Measurements from ENCODE around the gene ZNF497. TPM values are rescaled to one million over a fixed set of nuclear protein-coding genes. Genes with fewer than 3 reads are reported as not detected.

Gene ZNF497
- total RNA-seq, 6 experiments from 2014 or later = 0.73 to 3.1 (median 1.7) TPM

GRCh38 chr19:58334691-58335249 lies 27.8 kb downstream of the ZNF497 start:
- Histone ChIP-seq H3K27ac (no peak overlapping the region), H3K36me3 (peaks cover 0 to 7% (median 0%) of the 10 kb centered on the region in 4 donors), H3K9me3 (no peaks in the 10 kb centered on the region), H3K27me3 (no peaks in the 10 kb centered on the region), H3K4me3 (no peak overlapping the region), H3K4me1 (peaks cover 0 to 32% (median 9%) of the 10 kb centered on the region in 4 donors)
- DNase-seq (no peak), ATAC-seq (no peak)
- TF ChIP-seq CTCF (IDR thresholded peaks at IDR 0.05) (no peak), POLR2A (IDR thresholded peaks at IDR 0.05) (no peak)
- no CpG with 5 or more reads among the region's 19 CpGs for WGBS (ENCODE audit: insufficient coverage, low coverage, low lambda C conversion rate, missing lambda C conversion rate)
- intact Hi-C loops (cut with DNase I) = no loop called here

- no peak for ATAC-seq
- WGBS (ENCODE audit: insufficient coverage, low coverage, low lambda C conversion rate, missing lambda C conversion rate) = 67% methylated on average over 1 of the region's 1 CpG
Observed at GRCh38 chr19:58332697-58333096, 29.9 kb downstream of the ZNF497 start.

GRCh38 chr19:58330458-58330857 lies 32.1 kb downstream of the ZNF497 start:
- peak; percentile 33 for TF ChIP-seq POLR2A (IDR thresholded peaks at IDR 0.05)
- TF ChIP-seq CTCF (IDR thresholded peaks at IDR 0.05) = no peak
- ATAC-seq (peak; percentile 10 to 44 (median 12)), DNase-seq (no peak)
- Histone ChIP-seq H3K4me3 (no peak overlapping the region), H3K9me3 (no peaks in the 10 kb centered on the region), H3K4me1 (peaks cover 0 to 32% (median 6%) of the 10 kb centered on the region in 4 donors), H3K27me3 (no peaks in the 10 kb centered on the region), H3K27ac (peak overlapping the region in 2 of 3 donors; percentile 9 to 20), H3K36me3 (no peaks in the 10 kb centered on the region)
- 42% methylated on average over 4 of the region's 4 CpGs for WGBS (ENCODE audit: insufficient coverage, low coverage, low lambda C conversion rate, missing lambda C conversion rate)
- intact Hi-C loops (cut with DNase I) = no loop called here

More at GRCh38 chr19:58332697-58333096, 29.9 kb downstream of the ZNF497 start:
- TF ChIP-seq CTCF (IDR thresholded peaks at IDR 0.05) = no peak
- TF ChIP-seq POLR2A (IDR thresholded peaks at IDR 0.05) = no peak
- no peaks in the 10 kb centered on the region for H3K9me3 ChIP-seq
- intact Hi-C loops (cut with DNase I) = no loop called here
- no peak overlapping the region for H3K4me3 ChIP-seq
- no peak overlapping the region for H3K27ac ChIP-seq
- H3K27me3 ChIP-seq = no peaks in the 10 kb centered on the region
- peaks cover 0 to 43% (median 12%) of the 10 kb centered on the region in 4 donors for H3K4me1 ChIP-seq
- DNase-seq = no peak
- H3K36me3 ChIP-seq = no peaks in the 10 kb centered on the region

DNA sequence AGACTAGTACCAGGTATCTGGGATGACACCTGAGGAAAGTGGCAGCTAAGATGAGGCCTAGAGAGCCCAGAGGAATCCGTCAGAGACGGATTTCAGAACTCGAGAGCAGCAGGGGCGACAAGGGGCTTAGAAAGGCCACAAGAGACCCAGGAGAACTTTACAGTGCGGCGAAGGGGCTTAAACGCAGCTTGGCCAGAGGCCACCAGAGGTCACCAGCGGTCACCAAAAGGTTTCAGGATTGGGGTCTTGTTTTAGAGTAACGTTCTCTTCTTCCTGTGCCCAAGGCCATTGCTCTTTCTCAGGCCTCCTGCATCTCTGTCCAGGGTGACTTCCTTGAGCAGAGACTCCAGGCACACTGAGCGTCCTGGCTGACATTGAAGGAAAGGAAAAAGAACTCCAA lies 33.6 kb downstream of the ZNF497 start:
- no peaks in the 10 kb centered on the region for H3K36me3 ChIP-seq
- intact Hi-C loops (cut with DNase I) = no loop called here
- DNase-seq = no peak
- no peak for TF ChIP-seq POLR2A (IDR thresholded peaks at IDR 0.05)
- no peak for TF ChIP-seq CTCF (IDR thresholded peaks at IDR 0.05)
- no peaks in the 10 kb centered on the region for H3K9me3 ChIP-seq
- WGBS (ENCODE audit: insufficient coverage, low coverage, low lambda C conversion rate, missing lambda C conversion rate) = 71% methylated on average over 7 of the region's 10 CpGs
- H3K4me3 ChIP-seq = no peak overlapping the region
- no peaks in the 10 kb centered on the region for H3K27me3 ChIP-seq
- no peak overlapping the region for H3K27ac ChIP-seq
- peaks cover 0 to 32% (median 5%) of the 10 kb centered on the region in 4 donors for H3K4me1 ChIP-seq
- ATAC-seq = no peak

All from right lobe of liver (tissue), 6 donors.